HG02642 (cell line): ENCODE measurements around the gene LAMB2.

ENCODE experiments used
- ATAC-seq: cut with Tn5 transposase; IDR thresholded peaks from one replicate; pipeline ENCODE4 v1.9.1; 2021; ENCODE audit warnings: mild to moderate bottlenecking; ENCODE audit not compliant: unreplicated experiment, poor library complexity

The LAMB2 gene

DNA sequence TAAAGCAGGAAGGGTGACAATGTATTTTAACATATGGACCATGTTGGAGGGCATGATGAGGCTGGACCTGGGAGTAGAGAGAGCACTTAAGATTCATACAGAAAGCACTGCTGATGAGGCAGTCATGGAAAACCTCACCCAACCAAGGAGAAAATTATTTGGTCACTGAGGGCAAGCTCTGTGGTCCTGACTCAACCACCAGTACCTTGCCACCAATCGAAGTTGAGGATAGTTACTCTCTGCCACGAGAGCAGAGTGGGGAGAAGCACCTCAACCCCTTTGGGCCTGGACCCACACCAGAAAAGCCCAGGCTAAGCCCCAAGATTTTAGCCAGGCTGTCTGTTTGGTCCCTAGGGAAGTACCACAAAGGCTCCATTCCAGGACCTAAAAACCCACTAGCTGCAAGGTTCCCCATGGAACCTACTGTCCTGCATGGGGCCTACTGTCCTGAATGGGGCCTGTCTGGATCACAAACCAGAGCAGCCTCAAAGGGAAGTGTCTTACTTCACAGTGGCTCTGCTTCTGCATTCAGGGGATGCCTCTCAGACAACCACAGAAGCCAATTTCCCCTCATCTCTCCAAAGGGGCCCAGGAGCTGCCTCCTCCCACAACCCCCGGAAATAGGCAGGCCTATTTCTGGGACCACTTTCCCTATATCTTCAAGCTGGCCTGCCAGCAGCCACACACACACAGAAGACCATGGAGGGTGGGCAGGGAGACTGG lies 29.1 kb upstream of the LAMB2 start:
- ATAC-seq, result no peak

DNA sequence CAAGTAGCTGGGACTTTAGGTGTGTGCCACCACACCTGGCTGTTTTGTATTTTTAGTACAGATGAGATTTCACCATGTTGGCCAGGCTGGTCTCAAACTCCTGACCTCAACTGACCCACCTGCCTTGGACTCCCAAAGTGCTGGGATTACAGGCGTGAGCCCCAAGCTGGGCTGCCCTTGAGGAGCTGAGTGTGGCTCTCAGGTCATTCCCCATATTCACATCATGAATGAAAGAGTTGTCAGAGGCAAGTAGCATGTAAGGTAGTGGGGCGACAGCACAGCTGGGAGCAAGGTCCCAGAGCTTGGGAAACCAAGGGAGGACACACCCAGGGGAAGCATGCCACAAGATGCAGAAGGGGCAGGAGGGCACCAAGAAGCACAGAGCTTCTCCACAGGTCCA lies 28.3 kb upstream of the LAMB2 start:
- no peak for ATAC-seq

DNA sequence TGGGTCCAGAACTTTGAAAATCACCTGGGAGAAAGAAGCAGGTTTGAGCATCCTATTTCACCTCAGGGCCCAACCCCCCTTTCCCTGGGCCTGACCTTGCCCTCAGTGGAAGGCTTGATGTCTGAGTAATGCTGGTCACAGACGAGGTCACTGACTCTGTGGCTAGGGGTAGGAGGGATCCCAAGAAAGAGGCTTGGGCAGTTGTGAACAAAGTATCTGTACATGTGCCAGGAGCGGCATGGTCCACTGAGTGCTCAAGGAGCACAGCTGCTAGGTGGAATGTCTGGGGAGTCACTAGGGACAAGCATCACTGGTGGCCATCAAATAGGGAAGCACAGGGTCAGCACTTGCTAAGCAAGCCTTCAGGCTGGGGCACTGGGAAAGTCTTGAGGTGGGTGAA lies 25.9 kb upstream of the LAMB2 start:
- ATAC-seq, result no peak

DNA sequence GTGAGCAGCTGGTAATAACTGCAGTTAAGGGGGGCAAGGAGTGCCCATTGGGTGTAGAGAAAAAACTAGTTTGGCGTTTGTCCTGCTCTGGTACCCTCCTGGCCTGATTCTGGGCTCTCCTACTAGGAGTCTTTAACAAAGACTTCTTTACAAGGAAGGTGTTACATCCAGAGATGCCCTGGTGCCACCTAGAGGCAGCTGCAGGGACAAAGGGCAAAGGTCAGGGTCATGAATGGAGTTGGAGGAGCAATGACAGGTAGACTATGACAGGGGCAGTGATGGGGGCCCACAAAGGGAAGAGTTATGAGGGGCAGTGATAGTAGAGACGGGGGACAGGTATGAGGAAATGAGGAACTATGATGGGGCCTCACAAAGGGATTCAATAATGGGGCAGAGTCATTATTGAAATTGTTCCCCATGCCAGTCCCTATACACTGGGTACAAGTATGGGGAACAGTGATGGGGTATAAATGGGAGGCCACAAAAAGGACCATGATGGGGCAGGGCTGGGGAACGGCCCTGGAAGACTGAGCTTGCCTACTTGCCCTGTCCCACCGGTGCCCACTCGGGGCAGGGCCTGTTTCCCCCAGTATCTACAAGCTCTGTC lies 25.4 kb upstream of the LAMB2 start:
- no peak for ATAC-seq

DNA sequence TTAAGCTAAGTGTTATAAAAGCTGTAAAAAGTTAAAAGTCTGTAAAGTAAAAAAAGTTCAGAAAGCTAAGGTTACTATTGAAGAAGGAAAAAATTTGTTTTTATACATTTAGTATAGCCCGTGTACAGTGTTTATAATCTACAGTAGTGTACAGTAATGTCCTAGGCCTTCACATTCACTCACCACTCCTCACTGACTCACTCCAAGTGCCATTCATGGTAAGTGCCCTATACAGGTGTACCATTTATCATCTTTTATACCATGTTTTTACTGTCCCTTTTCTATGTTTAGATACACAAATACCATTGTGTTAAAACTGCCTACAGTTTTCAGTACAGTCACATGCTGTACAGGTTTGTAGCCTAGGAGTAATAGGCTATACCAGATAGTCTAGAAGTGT lies 24.4 kb upstream of the LAMB2 start:
- ATAC-seq, result no peak

DNA sequence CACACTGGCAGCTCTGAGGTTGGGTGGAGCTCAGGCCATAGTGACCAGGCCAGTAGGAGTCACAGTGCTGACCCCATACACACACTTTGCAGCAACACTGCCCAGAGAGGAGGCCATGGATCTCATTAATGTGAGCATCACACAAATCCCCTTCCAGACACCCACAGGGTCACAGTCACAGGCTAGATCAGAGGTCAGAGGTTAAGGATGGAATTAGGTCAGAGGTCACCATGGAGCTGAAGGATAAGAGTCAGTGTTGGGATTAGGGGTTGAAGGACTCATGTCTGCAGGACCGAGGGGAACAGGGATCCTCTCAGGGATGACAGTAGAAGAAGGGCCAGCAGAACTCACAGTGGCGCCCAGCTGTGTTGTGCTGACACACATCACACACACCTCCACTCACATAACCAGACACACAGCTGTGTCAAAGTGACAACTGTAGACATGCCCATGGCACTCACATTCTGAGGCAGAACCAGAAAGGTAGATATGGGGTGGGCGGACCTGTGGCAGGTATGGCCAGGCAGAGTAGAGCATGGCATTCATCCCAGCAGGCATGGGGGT lies 20.6 kb upstream of the LAMB2 start:
- no peak for ATAC-seq

DNA sequence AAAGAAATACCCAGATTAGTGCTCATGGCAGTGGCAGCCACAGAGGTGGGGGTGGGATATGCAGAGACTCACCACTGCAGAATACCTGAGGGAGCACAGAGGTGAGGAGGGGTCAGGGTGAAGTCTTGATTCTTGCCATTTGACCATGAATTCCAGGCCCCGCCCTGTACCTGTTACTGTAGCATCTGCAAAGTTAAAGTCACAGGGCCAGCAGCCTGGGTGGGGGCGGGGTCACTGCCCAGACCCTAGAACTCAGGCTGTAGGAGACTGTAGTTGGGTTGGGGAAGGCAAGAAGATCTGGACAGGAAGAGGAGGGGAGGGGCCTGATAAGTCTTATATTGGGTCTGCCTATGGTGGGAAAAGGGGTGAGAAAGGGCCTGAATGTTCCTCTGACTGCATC lies 18.8 kb upstream of the LAMB2 start:
- ATAC-seq, result no peak

DNA sequence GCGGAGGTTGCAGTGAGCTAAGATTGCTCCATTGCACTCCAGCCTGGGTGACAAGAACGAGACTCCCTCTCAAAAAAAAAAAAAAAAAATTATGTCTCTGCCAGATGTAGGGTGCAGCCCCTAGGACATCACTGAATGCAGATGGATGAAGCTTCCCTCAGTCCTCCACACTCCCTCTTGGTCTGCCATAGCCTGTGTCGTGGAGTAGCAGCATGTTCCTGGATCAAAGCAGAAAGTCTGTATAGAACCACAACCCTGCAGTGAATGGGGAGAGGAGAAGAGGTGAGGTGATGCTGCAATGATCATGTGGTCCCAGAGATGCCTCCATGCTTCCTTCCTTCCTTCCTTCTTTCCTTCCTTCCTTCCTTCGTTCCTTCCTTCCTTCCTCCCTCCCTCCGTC lies 15.3 kb upstream of the LAMB2 start:
- no peak for ATAC-seq

DNA sequence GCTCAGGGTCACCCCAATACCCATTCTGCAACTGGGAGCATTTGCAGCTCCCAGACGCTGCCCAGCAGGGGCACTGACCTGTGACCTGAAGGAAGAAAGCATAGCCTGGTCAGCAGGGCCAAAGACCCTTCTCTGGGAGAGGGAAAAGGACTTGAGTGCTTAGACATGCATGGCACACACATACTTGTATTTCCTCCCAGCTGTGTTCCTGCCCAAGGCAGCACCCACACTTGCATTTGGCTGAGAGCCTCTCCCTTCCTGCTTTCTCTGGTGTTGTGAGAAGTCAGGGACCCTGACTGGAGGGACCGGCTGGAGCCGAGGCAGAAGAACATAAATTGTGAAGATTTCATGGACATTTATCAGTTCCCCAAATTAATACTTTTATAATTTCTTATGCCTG lies 7.2 kb upstream of the LAMB2 start:
- no peak for ATAC-seq

DNA sequence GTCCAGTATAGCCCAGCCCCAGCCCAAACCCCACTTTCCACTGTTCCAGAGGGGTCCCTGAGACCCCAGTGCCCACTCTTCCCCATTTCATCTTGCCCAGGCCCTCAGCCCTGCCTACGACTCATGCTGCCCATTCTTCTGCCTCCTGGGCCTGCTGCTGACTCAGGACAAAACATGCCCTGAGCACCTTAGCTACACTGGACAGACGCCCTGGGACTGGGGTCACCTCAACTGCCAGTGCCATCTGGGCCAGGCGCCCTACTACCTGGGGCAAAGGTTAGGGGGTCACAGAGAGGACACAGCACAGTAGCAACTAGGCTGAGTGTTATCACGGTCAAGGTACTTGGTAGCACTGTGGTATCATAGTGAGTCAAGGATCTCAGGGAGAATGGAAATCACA lies 2.6 kb upstream of the LAMB2 start:
- no peak for ATAC-seq

DNA sequence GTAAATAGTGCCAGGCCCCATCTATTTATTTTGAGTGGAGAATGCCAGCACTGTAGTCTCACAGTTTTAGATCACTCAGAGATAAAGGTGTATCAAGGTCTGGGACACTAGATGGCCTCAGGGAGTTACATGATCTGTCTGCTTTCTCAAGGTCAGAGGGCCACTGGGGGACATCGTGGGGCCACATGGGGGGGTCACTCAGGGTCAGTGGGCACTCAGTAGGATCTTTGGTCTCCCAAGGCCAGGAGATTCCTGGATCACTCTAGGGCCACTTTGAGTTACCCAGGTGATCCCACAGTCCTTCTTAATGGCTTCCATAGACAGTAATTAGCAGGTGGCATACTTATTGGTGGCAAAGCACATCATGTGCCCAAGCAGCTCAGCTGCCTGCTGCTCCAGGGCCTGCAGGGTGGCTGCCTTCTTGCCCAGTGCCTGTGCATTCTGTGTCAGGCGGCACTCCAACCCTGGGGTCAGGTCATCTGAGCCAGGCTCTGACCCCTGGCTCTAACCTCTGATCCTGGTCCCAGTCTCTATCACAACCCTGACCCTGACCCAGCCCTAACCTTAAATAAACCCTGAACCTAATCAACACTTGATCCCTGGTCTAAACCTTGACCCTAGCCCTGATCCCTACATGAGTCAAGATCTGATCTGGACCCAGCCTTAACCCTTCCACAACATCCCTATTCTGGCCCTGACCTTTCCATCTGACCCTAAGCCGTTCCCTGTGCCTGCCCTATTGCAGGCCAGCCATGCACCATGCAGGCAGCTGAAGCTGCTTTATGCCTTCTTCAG lies 1.8 kb upstream of the LAMB2 start:
- no peak for ATAC-seq

DNA sequence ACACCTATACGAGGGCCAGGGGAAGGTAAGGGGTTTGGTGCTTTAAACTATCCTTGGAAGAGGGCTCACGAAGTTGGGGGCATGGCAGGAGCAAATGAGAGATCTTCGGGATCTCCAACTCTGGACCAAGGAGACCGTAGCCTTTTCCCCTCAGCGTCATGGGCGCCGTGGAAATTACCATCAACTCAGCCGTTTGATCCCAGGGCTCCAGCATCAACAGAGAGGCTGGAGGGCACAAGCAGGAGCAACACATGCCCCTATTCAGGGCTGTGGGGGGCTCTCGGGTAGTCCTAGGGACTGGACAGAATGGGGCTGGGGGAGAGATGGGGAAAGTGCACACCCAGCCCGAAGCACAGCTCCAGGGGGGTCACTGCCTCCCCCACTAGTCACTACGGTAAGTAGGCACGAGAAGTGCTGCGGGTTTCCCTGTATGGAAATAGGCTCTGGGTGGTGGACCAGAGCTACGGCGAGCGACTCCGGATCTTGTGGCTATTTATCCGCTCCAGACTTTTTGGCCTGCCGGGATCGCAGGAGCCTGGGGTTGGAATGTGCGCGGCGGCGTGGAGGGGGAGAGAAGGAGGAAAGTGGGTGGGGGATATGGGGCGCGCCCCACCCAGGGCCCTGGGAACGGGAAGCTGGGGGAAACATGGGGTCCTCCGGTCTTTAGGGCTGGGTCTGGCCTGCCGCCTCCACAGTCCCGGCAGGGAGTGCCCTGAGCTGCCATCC lies 539 bp upstream of the LAMB2 start:
- no peak for ATAC-seq

DNA sequence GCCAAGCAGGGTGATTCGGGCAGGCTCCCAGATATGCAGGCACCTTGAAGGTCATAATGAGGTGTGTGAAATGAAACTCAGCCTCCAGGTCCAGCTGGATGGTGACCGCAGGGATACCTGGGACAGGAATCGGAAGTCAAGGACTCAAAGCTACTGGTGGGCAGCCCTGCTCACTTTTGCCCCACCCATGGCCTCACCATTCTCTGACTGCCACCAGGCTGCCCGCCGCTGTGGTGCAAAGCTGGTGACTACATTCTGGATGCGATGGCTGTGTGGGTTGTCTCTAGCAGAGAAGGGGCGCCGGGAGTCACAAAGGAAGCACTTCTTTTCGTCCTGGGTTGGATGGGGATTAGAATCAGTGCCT lies 795 bp downstream of the LAMB2 start:
- ATAC-seq, result no peak

DNA sequence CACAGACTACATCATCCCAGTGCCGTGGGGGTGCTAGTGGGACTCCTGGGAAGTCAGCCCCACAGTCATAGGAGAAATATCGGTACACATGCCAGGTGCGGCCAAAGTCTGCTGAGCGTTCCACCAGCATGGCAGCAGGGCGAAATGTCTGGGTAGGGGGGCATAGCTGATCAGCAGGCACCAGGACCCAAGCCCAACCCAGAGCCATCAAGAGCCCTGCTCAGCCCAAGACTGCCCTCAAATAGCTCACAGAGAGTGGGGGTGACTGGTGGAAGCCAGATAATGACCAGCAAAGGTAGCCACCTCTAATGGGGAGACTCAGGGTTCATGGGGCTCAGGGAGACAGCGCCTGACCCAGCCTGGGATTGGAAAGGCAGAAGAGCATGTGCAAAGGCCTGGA lies 1.3 kb downstream of the LAMB2 start:
- no peak for ATAC-seq

DNA sequence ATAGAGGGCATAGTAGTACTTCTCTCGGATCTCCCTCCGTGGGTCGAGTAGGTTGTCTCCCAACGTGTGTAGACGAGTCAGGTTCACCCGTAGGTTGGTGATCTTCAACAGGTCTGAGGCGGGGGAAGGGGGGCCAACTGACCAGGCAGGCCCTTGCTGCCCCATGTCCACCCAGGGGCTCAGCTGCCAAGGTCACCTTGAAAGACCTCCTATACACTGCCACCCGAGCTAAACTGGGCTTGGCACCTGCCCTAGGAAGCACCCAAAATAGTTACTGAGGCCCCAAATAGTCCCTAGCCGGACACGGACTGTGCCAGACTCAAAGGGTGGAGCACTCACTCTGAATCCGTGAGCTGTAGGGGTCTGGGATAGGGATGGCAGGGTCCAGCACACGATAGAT lies 1.8 kb downstream of the LAMB2 start:
- ATAC-seq, result no peak

DNA sequence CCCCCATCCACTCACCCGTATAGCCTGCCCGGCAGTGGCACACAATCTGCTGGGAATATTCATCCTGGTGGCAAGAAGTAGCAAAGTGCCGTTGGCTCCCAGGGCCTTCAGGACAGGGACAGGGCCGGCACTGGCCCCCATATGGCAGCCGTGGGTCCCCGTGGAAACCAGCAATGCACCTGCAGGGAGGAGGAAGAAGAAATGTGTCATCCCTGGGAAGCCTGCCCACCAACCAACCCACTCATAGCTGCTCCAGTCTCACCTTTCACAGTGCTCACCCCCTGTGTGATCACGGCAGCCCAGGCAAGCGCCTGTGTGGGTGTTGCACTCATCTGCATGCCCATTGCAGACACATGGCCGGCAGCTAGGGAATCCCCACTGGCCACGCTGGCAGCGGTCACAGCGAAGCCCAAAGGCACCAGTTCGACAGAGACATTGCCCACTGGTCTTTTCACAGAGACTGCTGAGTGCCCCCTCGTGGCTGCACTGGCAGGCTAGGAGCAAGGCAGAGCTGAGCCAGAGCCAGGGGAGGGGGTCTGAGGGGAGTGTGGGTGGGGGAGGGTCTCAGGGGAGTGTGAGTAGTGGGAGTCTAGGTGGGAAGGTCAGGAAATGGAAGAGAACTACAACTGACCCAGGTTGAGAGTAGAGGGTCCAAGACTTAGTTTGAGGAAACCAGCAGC lies 7.7 kb downstream of the LAMB2 start:
- ATAC-seq, result no peak

DNA sequence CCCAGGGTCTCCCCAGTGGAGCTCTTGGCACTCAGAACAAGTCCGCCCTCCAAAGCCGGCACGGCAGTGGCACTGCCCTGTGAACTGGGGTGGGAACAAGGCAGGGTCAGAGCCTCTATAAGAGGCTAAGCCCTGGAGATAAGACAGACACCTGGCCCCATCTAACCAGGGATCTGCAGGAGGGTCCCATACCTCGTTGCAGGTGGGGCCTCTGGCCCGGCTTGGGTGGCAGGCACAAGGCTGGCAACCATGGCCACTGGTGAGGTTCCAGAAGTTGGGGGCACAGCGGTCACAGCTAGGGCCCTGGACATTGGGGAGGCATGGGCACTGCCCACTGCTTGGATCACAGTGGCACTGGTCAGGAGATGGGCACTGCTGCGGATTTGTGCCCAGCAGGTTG lies 8.6 kb downstream of the LAMB2 start:
- ATAC-seq, result no peak

DNA sequence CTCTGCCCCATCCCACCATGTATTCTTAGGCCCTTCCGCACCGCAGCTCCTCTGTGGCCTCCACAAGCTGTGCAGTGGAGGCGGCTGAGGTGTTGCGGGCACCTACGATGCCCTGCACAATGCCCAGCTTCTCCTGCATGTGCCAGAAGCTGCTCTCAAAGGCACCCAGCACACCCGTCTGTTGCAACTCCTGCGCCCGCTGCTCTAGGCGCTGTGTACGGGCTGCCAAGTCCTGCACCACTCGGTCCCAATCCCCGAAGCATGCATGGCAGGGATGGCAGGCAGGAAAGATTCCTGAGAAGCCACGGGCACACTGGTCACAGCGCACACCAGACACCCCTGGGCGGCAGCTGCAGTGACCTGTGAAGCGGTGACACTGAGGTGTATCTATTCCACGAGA lies 9.2 kb downstream of the LAMB2 start:
- no peak for ATAC-seq

DNA sequence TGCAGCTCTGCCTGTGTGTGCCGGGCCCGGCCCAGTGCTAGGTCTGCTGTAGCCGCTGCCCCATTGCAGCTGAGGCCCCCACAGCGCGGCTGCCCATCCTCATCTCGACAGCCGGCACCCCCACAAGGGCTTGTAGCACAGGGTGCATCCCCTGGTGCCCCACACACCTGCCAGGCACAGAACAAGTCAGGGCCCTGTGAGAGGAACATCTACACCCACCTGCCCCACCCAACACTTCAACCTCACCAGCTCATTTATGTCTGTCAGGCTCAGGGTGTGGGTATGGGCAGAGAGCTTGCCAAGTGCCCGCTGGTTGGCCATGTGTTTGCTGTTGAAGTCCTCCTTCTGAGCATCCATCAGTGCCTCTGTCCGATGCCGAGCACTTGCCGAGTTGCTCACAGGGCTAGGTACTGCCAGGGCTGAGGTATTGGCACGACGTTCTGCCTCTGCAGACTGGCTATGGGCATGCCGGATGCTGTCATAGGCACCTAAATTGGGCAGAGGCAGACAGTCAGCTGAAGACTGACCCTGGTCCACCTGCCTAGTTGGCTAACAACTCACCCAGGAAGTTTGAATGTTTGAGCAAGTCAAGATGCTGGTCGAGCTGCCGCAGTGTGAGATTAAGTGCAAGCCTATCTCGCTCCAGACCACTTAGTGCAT lies 9.8 kb downstream of the LAMB2 start:
- no peak for ATAC-seq

DNA sequence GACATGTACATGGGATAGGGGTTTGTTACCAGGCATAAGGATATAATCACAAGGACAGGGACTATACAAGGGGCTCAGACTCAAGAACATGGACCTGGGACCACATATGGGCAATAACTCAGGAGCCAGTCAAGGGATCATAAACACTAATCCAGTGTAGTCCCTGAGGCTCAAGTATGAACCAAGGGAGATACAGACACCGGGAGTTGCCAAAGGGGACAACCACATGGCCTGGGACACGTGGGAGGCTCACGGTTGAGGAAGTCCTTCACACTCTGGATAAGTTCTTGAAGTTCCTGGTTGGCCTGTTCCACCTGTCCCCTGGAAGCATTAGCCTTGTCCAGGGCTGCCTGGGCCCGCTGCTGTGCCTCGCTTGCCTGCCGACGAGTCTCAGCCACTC lies 10.4 kb downstream of the LAMB2 start:
- no peak for ATAC-seq
